ENCODE results near the gene CNTNAP3B. TPM values are rescaled to one million over a fixed set of nuclear protein-coding genes. Genes with fewer than 3 reads are reported as not detected.
"Not testable (repeated sequence)": the region's sequence is repeated elsewhere in the genome, so short reads cannot be mapped to it uniquely, and the experiment has no call there.

The CNTNAP3B gene
- total and polyA plus RNA-seq, 2 donors (not counting 3 experiments of a cell fraction or from before 2014, with no cell fraction given), result 32.4 to 82.9 TPM

DNA sequence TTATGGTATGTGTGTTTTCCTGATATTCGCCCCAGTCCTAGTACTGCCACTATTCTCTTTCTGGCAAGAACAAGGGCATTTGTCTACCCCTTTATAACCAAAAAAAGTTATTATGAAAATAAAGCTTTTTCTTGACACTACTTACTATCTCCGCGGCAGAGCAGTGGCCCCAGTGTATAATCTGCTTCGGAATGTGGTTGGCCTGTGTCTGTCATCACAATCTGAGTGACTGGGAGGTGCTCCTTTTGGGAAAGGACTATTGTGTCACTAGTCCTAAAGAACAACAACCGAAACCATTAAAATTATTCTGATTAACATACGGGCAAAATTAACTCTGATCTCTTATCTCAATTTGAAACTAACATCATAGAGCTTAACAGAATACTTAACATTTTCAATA, 200.1 kb downstream of the CNTNAP3B start:
- intact Hi-C loops (cut with micrococcal nuclease); H3K79me2 ChIP-seq (ENCODE audit: control insufficient read depth, insufficient read depth, low read length); H3K9me1 ChIP-seq (replicated peaks; ENCODE audit: control insufficient read depth, extremely low read depth, insufficient read depth, low read length); DNase-seq (ENCODE audit: low read depth, low spot score); H3K4me2 ChIP-seq (ENCODE audit: insufficient read depth, low read length); CTCF ChIA-PET; H4K20me1 ChIP-seq (replicated peaks; ENCODE audit: control insufficient read depth, extremely low read depth, insufficient read depth, low read length); BruUV-seq (replicated peaks); H3K9me3 ChIP-seq (replicated peaks; ENCODE audit: control insufficient read depth, insufficient read depth, low read length); H2AFZ ChIP-seq (ENCODE audit: low read depth, low read length); H3K27ac ChIP-seq (ENCODE audit: insufficient read depth, low read depth, low read length); H3K27me3 ChIP-seq (ENCODE audit: control insufficient read depth in 2 of 2, insufficient read depth in 2 of 2, low read length in 2 of 2); POLR2A ChIA-PET; H3K4me3 ChIP-seq (replicated peaks in 1 of 3; ENCODE audit: insufficient read depth in 1 of 3, low read depth in 1 of 3, low read length in 3 of 3); FAIRE-seq; H3K4me1 ChIP-seq (ENCODE audit: control insufficient read depth, extremely low read depth, insufficient read depth, low read length); dilution Hi-C loops (cut with MboI; ENCODE audit: extremely low pct_ligation_motif_present, low sequenced_read_pairs); H3K9ac ChIP-seq (replicated peaks; ENCODE audit: extremely low read depth, insufficient read depth, low read length); H3K36me3 ChIP-seq (ENCODE audit: control insufficient read depth in 2 of 2, extremely low read depth in 1 of 2, insufficient read depth in 2 of 2, low read length in 2 of 2): not testable (repeated sequence)

DNA sequence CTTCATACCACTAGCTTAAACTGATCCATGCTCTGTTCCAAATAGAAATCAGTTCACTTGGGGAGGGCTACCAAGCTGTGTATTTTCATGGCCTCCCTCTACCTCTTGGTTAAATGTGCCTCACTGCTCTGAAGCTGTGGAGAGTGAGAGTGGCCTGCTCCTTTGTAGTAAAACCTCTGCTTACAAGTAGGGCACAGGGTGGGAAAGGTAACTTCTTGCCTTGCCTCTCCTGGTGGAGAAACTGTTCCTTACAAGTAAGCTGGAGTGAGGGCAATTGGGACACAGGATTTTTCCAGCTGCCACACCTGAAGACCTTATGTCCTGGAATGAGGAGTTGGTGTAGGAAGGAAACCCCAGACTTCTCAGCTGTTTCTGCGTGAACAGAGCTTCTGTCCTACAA, 211.9 kb downstream of the CNTNAP3B start:
- H3K4me3 ChIP-seq (replicated peaks in 1 of 3; ENCODE audit: insufficient read depth in 1 of 3, low read depth in 1 of 3, low read length in 3 of 3); H3K27me3 ChIP-seq (ENCODE audit: control insufficient read depth in 2 of 2, insufficient read depth in 2 of 2, low read length in 2 of 2); intact Hi-C loops (cut with micrococcal nuclease); H3K27ac ChIP-seq (ENCODE audit: insufficient read depth, low read depth, low read length); H3K36me3 ChIP-seq (ENCODE audit: control insufficient read depth in 2 of 2, extremely low read depth in 1 of 2, insufficient read depth in 2 of 2, low read length in 2 of 2); H3K4me2 ChIP-seq (ENCODE audit: insufficient read depth, low read length); H3K9ac ChIP-seq (replicated peaks; ENCODE audit: extremely low read depth, insufficient read depth, low read length); H4K20me1 ChIP-seq (replicated peaks; ENCODE audit: control insufficient read depth, extremely low read depth, insufficient read depth, low read length); DNase-seq (ENCODE audit: low read depth, low spot score); BruUV-seq (replicated peaks); FAIRE-seq; H3K9me1 ChIP-seq (replicated peaks; ENCODE audit: control insufficient read depth, extremely low read depth, insufficient read depth, low read length); dilution Hi-C loops (cut with MboI; ENCODE audit: extremely low pct_ligation_motif_present, low sequenced_read_pairs); CTCF ChIA-PET; H3K79me2 ChIP-seq (ENCODE audit: control insufficient read depth, insufficient read depth, low read length); POLR2A ChIA-PET; H3K4me1 ChIP-seq (ENCODE audit: control insufficient read depth, extremely low read depth, insufficient read depth, low read length); H3K9me3 ChIP-seq (replicated peaks; ENCODE audit: control insufficient read depth, insufficient read depth, low read length); H2AFZ ChIP-seq (ENCODE audit: low read depth, low read length): not testable (repeated sequence)

DNA sequence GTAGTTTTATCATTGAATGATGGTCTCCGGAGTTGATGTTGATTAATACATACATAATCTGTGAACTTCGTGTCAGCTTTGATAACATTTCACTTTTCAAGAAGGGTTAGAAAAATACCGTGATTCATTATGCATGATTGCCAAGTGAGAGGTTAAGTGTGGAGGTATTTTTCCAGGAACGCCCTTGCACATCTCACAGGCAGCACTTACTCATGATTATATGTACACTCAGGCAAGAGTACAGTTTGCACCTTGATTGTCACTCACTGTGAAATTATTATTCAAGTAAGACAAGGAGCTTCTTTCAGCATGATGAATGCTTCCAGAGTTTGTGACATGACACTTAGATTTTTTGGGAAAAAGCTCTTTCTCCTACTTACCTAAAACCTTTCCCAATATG, 223.7 kb downstream of the CNTNAP3B start:
- intact Hi-C loops (cut with micrococcal nuclease); H3K9me3 ChIP-seq (replicated peaks; ENCODE audit: control insufficient read depth, insufficient read depth, low read length); H3K79me2 ChIP-seq (ENCODE audit: control insufficient read depth, insufficient read depth, low read length); DNase-seq (ENCODE audit: low read depth, low spot score); H3K27me3 ChIP-seq (ENCODE audit: control insufficient read depth in 2 of 2, insufficient read depth in 2 of 2, low read length in 2 of 2); H3K4me2 ChIP-seq (ENCODE audit: insufficient read depth, low read length); H3K36me3 ChIP-seq (ENCODE audit: control insufficient read depth in 2 of 2, extremely low read depth in 1 of 2, insufficient read depth in 2 of 2, low read length in 2 of 2); dilution Hi-C loops (cut with MboI; ENCODE audit: extremely low pct_ligation_motif_present, low sequenced_read_pairs); H3K27ac ChIP-seq (ENCODE audit: insufficient read depth, low read depth, low read length); H3K9me1 ChIP-seq (replicated peaks; ENCODE audit: control insufficient read depth, extremely low read depth, insufficient read depth, low read length); BruUV-seq (replicated peaks); H4K20me1 ChIP-seq (replicated peaks; ENCODE audit: control insufficient read depth, extremely low read depth, insufficient read depth, low read length); H3K9ac ChIP-seq (replicated peaks; ENCODE audit: extremely low read depth, insufficient read depth, low read length); H3K4me3 ChIP-seq (replicated peaks in 1 of 3; ENCODE audit: insufficient read depth in 1 of 3, low read depth in 1 of 3, low read length in 3 of 3); CTCF ChIA-PET; POLR2A ChIA-PET; FAIRE-seq; H2AFZ ChIP-seq (ENCODE audit: low read depth, low read length); H3K4me1 ChIP-seq (ENCODE audit: control insufficient read depth, extremely low read depth, insufficient read depth, low read length): not testable (repeated sequence)

DNA sequence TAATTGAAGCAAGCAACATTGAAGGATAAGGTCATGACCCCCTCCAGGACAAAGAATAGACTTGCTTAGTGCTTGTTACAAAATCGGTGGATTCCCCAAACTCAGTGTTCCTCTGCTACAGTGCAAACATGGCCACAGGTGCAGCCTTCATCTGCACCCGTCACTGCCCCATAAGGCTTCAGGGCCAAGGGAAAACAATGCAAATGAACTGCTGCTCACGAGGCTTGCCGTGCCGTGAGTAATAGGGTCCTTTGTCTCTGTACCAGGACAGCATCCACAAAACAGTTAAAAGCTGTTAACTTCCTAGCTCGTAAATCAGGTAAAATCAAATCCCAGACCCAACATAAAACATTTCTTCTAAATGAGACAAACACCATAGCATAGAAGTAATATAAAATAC, 226.5 kb downstream of the CNTNAP3B start:
- CTCF ChIA-PET; POLR2A ChIA-PET; H3K9me3 ChIP-seq (replicated peaks; ENCODE audit: control insufficient read depth, insufficient read depth, low read length); H3K27me3 ChIP-seq (ENCODE audit: control insufficient read depth in 2 of 2, insufficient read depth in 2 of 2, low read length in 2 of 2); H3K79me2 ChIP-seq (ENCODE audit: control insufficient read depth, insufficient read depth, low read length); FAIRE-seq; H2AFZ ChIP-seq (ENCODE audit: low read depth, low read length); H3K27ac ChIP-seq (ENCODE audit: insufficient read depth, low read depth, low read length); intact Hi-C loops (cut with micrococcal nuclease); DNase-seq (ENCODE audit: low read depth, low spot score); H3K4me2 ChIP-seq (ENCODE audit: insufficient read depth, low read length); H3K9me1 ChIP-seq (replicated peaks; ENCODE audit: control insufficient read depth, extremely low read depth, insufficient read depth, low read length); H3K9ac ChIP-seq (replicated peaks; ENCODE audit: extremely low read depth, insufficient read depth, low read length); H4K20me1 ChIP-seq (replicated peaks; ENCODE audit: control insufficient read depth, extremely low read depth, insufficient read depth, low read length); H3K4me3 ChIP-seq (replicated peaks in 1 of 3; ENCODE audit: insufficient read depth in 1 of 3, low read depth in 1 of 3, low read length in 3 of 3); H3K4me1 ChIP-seq (ENCODE audit: control insufficient read depth, extremely low read depth, insufficient read depth, low read length); BruUV-seq (replicated peaks); dilution Hi-C loops (cut with MboI; ENCODE audit: extremely low pct_ligation_motif_present, low sequenced_read_pairs); H3K36me3 ChIP-seq (ENCODE audit: control insufficient read depth in 2 of 2, extremely low read depth in 1 of 2, insufficient read depth in 2 of 2, low read length in 2 of 2): not testable (repeated sequence)
